ENCODE measurements around the gene HIC2.
"Not testable (repeated sequence)": the region's sequence is repeated elsewhere in the genome, so short reads cannot be mapped to it uniquely, and the experiment has no call there.

DNA sequence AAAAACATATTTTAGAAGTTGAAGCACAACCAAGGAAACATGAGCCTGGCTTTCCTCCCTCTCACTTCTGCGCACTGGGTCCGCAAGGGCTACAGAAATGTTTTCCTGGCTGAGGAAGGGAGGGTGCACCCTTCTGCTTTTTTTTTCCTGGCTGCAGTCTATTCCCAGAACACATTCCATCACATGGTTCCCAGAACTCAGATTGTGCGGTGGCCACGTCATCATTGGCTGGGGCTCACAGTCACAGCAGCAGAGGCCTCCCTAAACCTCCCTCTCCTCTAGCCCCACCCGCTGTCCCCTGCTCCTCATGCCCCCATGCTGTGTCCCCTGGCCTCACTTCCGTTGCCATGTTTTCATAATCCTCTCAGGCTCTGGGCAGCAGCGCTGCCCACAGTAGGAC, 27.7 kb upstream of the HIC2 start:
- TF ChIP-seq, protein P1, sequence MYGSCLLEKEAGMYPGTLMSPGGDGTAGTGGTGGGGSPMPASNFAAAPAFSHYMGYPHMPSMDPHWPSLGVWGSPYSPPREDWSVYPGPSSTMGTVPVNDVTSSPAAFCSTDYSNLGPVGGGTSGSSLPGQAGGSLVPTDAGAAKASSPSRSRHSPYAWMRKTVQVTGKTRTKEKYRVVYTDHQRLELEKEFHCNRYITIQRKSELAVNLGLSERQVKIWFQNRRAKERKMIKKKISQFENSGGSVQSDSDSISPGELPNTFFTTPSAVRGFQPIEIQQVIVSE (CRISPR knock-in tag; IDR thresholded peaks at IDR 0.05; ENCODE audit: borderline replicate concordance), result not testable (repeated sequence)
- not testable (repeated sequence) for TF ChIP-seq ZNF423 (CRISPR knock-in tag; IDR thresholded peaks at IDR 0.05); MXD4 (CRISPR knock-in tag; IDR thresholded peaks at IDR 0.05; ENCODE audit: borderline replicate concordance)
- TF ChIP-seq, protein P2, sequence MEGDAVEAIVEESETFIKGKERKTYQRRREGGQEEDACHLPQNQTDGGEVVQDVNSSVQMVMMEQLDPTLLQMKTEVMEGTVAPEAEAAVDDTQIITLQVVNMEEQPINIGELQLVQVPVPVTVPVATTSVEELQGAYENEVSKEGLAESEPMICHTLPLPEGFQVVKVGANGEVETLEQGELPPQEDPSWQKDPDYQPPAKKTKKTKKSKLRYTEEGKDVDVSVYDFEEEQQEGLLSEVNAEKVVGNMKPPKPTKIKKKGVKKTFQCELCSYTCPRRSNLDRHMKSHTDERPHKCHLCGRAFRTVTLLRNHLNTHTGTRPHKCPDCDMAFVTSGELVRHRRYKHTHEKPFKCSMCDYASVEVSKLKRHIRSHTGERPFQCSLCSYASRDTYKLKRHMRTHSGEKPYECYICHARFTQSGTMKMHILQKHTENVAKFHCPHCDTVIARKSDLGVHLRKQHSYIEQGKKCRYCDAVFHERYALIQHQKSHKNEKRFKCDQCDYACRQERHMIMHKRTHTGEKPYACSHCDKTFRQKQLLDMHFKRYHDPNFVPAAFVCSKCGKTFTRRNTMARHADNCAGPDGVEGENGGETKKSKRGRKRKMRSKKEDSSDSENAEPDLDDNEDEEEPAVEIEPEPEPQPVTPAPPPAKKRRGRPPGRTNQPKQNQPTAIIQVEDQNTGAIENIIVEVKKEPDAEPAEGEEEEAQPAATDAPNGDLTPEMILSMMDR (IDR thresholded peaks at IDR 0.05), result not testable (repeated sequence)
